Ascending aorta (tissue), 2 donors: ENCODE data around the gene NME7. TPM values are rescaled to one million over a fixed set of nuclear protein-coding genes. Genes with fewer than 3 reads are reported as not detected.

ENCODE experiments used
- DNase-seq, 2 donors: peaks; one replicate each; pipeline ENCODE4 v3.0.0-alpha.2; 2019; ENCODE audit warnings: low spot score in 2 of 2
- H3K27ac ChIP-seq, 2 donors: fragments of 200-600 bp; sonication (generic); one replicate each; pipeline ENCODE4 v1.5.1; 2016 to 2017; ENCODE audit warnings: mild to moderate bottlenecking in 1 of 2
- H3K27me3 ChIP-seq: fragments of 200-600 bp; sonication (generic); one replicate; pipeline ENCODE4 v1.5.1; 2017
- H3K36me3 ChIP-seq, 2 donors: fragments of 200-600 bp; sonication (generic); one replicate each; pipeline ENCODE4 v1.5.1; 2016
- H3K4me1 ChIP-seq, 2 donors: fragments of 200-600 bp; sonication (generic); one replicate each; pipeline ENCODE4 v1.5.1; 2016 to 2017; ENCODE audit warnings: mild to moderate bottlenecking in 1 of 2
- H3K4me3 ChIP-seq, 2 donors: fragments of 200-600 bp; sonication (generic); one replicate each; pipeline ENCODE4 v1.5.1; 2016 to 2017; ENCODE audit warnings: mild to moderate bottlenecking in 1 of 2
- H3K9me3 ChIP-seq, 2 donors: fragments of 200-600 bp; sonication (generic); one replicate each; pipeline ENCODE4 v1.5.1; 2016
- intact Hi-C: fragments of 100-400 bp; cut with DNase I; formaldehyde crosslinking; loops from one replicate; pipeline ENCODE4 v1.15.1; 2023
- total RNA-seq: library from RNA; depleted of rRNA; stranded (reverse); fragments of >200 nt; gene quantifications from one replicate; pipeline ENCODE4 v1.1.0, GENCODE V29; 2016
- TF ChIP-seq, protein P1 (sequence below), 3 experiments: fragments of 200-600 bp in 2 of 3; fragments of 450-650 bp in 1 of 3; sonication (generic) in 2 of 3; IDR thresholded peaks; one replicate each; pipeline ENCODE4 v1.5.1; 2016 to 2019; ENCODE audit warnings: antibody characterized with exemption in 3 of 3, mild to moderate bottlenecking in 1 of 3, moderate library complexity in 1 of 3

NME7 gene
- total RNA-seq, 1 donor from 2014 or later = 4.9 TPM

GRCh38 chr1:169250795-169251194 lies 116.8 kb downstream of the NME7 start:
- Histone ChIP-seq H3K4me3 (no peak overlapping the region), H3K27me3 (no peaks in the 10 kb centered on the region), H3K9me3 (no peaks in the 10 kb centered on the region), H3K4me1 (no peaks in the 10 kb centered on the region), H3K36me3 (no peaks in the 10 kb centered on the region), H3K27ac (no peak overlapping the region)
- no peak for DNase-seq
- intact Hi-C loops = no loop called here
- TF ChIP-seq, protein P1, sequence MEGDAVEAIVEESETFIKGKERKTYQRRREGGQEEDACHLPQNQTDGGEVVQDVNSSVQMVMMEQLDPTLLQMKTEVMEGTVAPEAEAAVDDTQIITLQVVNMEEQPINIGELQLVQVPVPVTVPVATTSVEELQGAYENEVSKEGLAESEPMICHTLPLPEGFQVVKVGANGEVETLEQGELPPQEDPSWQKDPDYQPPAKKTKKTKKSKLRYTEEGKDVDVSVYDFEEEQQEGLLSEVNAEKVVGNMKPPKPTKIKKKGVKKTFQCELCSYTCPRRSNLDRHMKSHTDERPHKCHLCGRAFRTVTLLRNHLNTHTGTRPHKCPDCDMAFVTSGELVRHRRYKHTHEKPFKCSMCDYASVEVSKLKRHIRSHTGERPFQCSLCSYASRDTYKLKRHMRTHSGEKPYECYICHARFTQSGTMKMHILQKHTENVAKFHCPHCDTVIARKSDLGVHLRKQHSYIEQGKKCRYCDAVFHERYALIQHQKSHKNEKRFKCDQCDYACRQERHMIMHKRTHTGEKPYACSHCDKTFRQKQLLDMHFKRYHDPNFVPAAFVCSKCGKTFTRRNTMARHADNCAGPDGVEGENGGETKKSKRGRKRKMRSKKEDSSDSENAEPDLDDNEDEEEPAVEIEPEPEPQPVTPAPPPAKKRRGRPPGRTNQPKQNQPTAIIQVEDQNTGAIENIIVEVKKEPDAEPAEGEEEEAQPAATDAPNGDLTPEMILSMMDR (IDR thresholded peaks at IDR 0.05) = no peak

GRCh38 chr1:169250022-169250421 lies 117.6 kb downstream of the NME7 start:
- Histone ChIP-seq H3K4me1 (no peaks in the 10 kb centered on the region), H3K27ac (no peak overlapping the region), H3K27me3 (no peaks in the 10 kb centered on the region), H3K9me3 (no peaks in the 10 kb centered on the region), H3K4me3 (no peak overlapping the region), H3K36me3 (no peaks in the 10 kb centered on the region)
- TF ChIP-seq, protein P1 (IDR thresholded peaks at IDR 0.05) = no peak
- intact Hi-C loops = no loop called here
- no peak for DNase-seq

- Histone ChIP-seq H3K27me3 (no peaks in the 10 kb centered on the region), H3K27ac (no peak overlapping the region), H3K4me1 (no peaks in the 10 kb centered on the region), H3K4me3 (no peak overlapping the region), H3K36me3 (no peaks in the 10 kb centered on the region), H3K9me3 (no peaks in the 10 kb centered on the region)
- intact Hi-C loops = no loop called here
- TF ChIP-seq, protein P1 (IDR thresholded peaks at IDR 0.05) = no peak
- DNase-seq = no peak
Measured at GRCh38 chr1:169249611-169250010, 118.0 kb downstream of the NME7 start.

DNA sequence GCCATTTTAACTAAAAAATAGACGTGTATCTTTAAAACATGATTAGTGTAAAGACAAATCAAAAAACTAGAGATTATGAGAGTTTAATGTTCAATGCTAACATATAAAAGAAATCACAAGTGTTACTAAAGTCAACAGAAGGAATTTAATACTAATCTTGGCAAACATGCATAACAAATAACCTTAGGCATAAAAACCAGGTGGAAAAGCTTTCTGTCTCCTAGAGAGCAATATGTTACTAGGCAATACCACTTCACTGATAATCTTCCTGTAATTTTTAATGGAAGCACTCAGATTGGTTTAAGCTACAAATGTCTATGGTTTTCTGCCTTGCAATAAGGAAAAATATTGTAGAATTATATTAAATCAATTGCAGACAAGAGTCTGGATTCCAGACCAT lies 121.9 kb downstream of the NME7 start:
- no peak overlapping the region for H3K4me3 ChIP-seq
- DNase-seq = no peak

GRCh38 chr1:169240449-169241232 lies 127.0 kb downstream of the NME7 start:
- TF ChIP-seq, protein P1 (IDR thresholded peaks at IDR 0.05) = no peak
- H3K27ac ChIP-seq = no peak overlapping the region
- H3K9me3 ChIP-seq = no peaks in the 10 kb centered on the region
- no peaks in the 10 kb centered on the region for H3K36me3 ChIP-seq
- intact Hi-C loops = no loop called here
- no peak overlapping the region for H3K4me3 ChIP-seq
- H3K4me1 ChIP-seq = peaks cover 0 to 6% of the 10 kb centered on the region in 2 donors
- H3K27me3 ChIP-seq = no peaks in the 10 kb centered on the region
- DNase-seq = no peak

More for the DNA sequence above, 121.9 kb downstream of the NME7 start:
- no peak overlapping the region for H3K27ac ChIP-seq
- intact Hi-C loops = no loop called here
- no peaks in the 10 kb centered on the region for H3K27me3 ChIP-seq
- no peaks in the 10 kb centered on the region for H3K9me3 ChIP-seq
- TF ChIP-seq, protein P1 (IDR thresholded peaks at IDR 0.05) = no peak
- H3K36me3 ChIP-seq = no peaks in the 10 kb centered on the region
- H3K4me1 ChIP-seq = peaks cover 0 to 3% of the 10 kb centered on the region in 2 donors
